ENCODE data around the gene PIK3R1. TPM values are rescaled to one million over a fixed set of nuclear protein-coding genes. Genes with fewer than 3 reads are reported as not detected.

Gene PIK3R1
- total RNA-seq, 2 donors from 2014 or later: 46.5 to 74.2 TPM

- DNase-seq (peak; percentile 29 to 33), ATAC-seq (replicated peaks in 1 of 2) (peak; percentile 93 to 96)
- Mint-ChIP-seq H3K4me3 (no peak overlapping the region), H3K9me3 (peaks cover 8 to 9% of the 10 kb centered on the region in 2 donors), H3K27ac (no peak overlapping the region), H3K27me3 (ENCODE audit: low read depth) (no peaks in the 10 kb centered on the region), H3K36me3 (ENCODE audit: insufficient read depth in 2 of 2) (peaks cover 0 to 5% of the 10 kb centered on the region in 2 donors), H3K4me1 (ENCODE audit: low read depth) (peaks cover 21% of the 10 kb centered on the region)
These were observed 127.9 kb downstream of the PIK3R1 start for GRCh38 chr5:68343421-68343826.

DNA sequence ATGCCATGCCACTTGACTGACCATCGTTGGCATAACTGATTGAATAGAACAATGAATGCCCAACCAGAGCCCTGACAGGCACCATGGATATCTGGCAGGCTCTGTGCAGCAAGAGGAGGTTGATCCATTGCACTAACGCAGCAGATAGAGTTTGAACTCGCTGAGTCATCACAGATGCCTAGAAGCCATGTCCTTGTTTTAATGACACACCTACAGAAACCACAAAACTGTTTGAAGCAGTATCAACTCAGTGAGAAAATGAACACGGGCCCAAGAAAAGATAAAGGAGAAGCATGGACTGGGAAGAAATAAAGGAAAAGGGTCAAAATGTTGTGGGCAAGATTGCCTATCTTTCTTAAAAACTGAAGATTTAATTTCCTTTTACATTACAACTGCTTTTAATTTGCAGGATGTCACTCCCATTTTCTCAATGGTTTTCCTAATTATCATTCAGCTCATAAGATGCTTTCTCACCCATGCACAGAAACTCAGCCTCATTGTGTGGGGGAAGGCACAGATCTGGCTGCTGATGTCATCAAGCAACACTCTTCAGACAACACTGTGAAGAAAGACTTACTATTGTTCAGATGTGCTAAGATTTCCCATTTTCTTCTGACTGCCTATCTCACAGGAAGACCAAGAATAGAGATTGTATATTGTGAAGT is 129.0 kb downstream of the PIK3R1 start:
- Mint-ChIP-seq H3K36me3 (ENCODE audit: insufficient read depth in 2 of 2) (peaks cover 0 to 5% of the 10 kb centered on the region in 2 donors), H3K27me3 (ENCODE audit: low read depth) (no peaks in the 10 kb centered on the region), H3K9me3 (peaks cover 8 to 9% of the 10 kb centered on the region in 2 donors), H3K4me3 (peak overlapping the region; percentile 1 to 4), H3K4me1 (ENCODE audit: low read depth) (peaks cover 21% of the 10 kb centered on the region), H3K27ac (no peak overlapping the region)
- peak; percentile 47 to 69 for ATAC-seq (replicated peaks in 1 of 2)
- peak; percentile 16 to 21 for DNase-seq

DNA sequence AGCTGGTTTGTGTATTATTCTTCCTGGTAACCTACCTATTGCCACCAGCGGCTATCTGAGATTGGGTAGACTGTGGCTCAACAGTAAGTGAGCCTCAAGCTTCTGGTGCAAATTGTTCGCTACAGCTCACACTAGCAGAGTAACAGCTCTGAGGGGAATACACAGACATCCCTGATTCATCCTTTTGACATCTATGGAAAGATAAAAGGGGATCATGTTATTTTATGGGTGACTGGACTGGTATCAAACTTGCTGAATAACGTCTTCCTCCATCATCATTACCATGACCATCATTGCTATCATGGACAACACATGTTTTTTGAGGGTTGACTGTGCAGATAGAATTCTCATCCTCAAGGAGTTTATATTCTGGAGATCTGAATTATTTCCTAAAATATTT is 129.6 kb downstream of the PIK3R1 start:
- Mint-ChIP-seq H3K4me3 (no peak overlapping the region), H3K9me3 (peaks cover 8 to 9% of the 10 kb centered on the region in 2 donors), H3K36me3 (ENCODE audit: insufficient read depth in 2 of 2) (peaks cover 0 to 5% of the 10 kb centered on the region in 2 donors), H3K4me1 (ENCODE audit: low read depth) (peaks cover 21% of the 10 kb centered on the region), H3K27ac (no peak overlapping the region), H3K27me3 (ENCODE audit: low read depth) (no peaks in the 10 kb centered on the region)
- ATAC-seq (replicated peaks in 1 of 2): no peak
- DNase-seq: no peak

DNA sequence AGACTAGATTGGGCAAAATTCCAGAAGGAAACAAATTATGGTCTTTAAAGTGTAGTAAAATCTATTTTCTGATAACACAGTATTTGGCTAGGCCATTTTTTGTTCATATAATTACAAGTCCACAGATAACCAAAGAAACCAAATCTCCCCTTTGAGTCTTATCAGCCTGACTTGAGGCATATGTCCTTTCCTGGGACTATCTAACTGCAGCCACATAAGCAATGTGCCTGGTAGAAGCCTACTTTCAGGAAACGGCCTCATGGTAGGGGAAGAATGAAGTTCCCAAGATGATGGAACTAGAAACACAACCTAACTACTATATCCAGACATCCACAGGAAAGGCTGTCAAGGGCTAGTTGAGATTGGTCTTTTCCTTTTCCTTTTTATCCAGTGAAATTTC is 130.0 kb downstream of the PIK3R1 start:
- Mint-ChIP-seq H3K27ac (no peak overlapping the region), H3K4me3 (no peak overlapping the region), H3K36me3 (ENCODE audit: insufficient read depth in 2 of 2) (peaks cover 0 to 5% of the 10 kb centered on the region in 2 donors), H3K9me3 (peaks cover 8 to 9% of the 10 kb centered on the region in 2 donors), H3K4me1 (ENCODE audit: low read depth) (peaks cover 21% of the 10 kb centered on the region), H3K27me3 (ENCODE audit: low read depth) (no peaks in the 10 kb centered on the region)
- no peak for DNase-seq
- ATAC-seq (replicated peaks in 1 of 2): no peak

- H3K27ac Mint-ChIP-seq: no peak overlapping the region
- peaks cover 21% of the 10 kb centered on the region for H3K4me1 Mint-ChIP-seq (ENCODE audit: low read depth)
- no peak for DNase-seq
- no peaks in the 10 kb centered on the region for H3K27me3 Mint-ChIP-seq (ENCODE audit: low read depth)
- H3K4me3 Mint-ChIP-seq: no peak overlapping the region
- peaks cover 0 to 5% of the 10 kb centered on the region in 2 donors for H3K36me3 Mint-ChIP-seq (ENCODE audit: insufficient read depth in 2 of 2)
- H3K9me3 Mint-ChIP-seq: peaks cover 8 to 9% of the 10 kb centered on the region in 2 donors
- no peak for ATAC-seq (replicated peaks in 1 of 2)
These were observed 132.0 kb downstream of the PIK3R1 start for GRCh38 chr5:68347536-68347935.

GRCh38 chr5:68348447-68349222 is 133.1 kb downstream of the PIK3R1 start:
- H3K9me3 Mint-ChIP-seq: peaks cover 8 to 9% of the 10 kb centered on the region in 2 donors
- ATAC-seq (replicated peaks in 1 of 2): no peak
- peaks cover 0 to 5% of the 10 kb centered on the region in 2 donors for H3K36me3 Mint-ChIP-seq (ENCODE audit: insufficient read depth in 2 of 2)
- peaks cover 16% of the 10 kb centered on the region for H3K4me1 Mint-ChIP-seq (ENCODE audit: low read depth)
- H3K4me3 Mint-ChIP-seq: no peak overlapping the region
- no peak for DNase-seq
- no peak overlapping the region for H3K27ac Mint-ChIP-seq
- no peaks in the 10 kb centered on the region for H3K27me3 Mint-ChIP-seq (ENCODE audit: low read depth)

DNA sequence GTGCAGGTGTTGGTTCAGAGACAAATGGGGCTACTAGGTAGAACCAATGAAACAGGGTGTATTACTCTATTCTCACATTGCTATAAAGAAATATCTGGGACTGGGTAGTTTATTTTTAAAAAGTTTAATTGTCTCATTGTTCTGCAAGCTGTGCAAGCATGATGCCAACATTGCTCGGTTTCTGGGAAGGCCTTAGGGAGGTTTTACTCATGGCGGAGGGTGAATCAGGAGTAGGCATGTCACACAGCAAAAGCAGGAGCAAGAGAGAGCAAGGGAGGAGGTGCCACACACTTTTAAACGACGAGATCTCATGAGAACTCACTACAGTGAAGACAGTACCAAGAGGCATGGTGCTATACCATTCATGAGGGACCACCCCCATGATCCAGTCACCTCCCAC is 134.6 kb downstream of the PIK3R1 start:
- Mint-ChIP-seq H3K4me1 (ENCODE audit: low read depth) (peaks cover 7% of the 10 kb centered on the region), H3K27ac (no peak overlapping the region), H3K27me3 (ENCODE audit: low read depth) (no peaks in the 10 kb centered on the region), H3K36me3 (ENCODE audit: insufficient read depth in 2 of 2) (peaks cover 0 to 5% of the 10 kb centered on the region in 2 donors), H3K9me3 (peaks cover 8 to 9% of the 10 kb centered on the region in 2 donors), H3K4me3 (no peak overlapping the region)
- ATAC-seq (replicated peaks in 1 of 2): no peak
- DNase-seq: no peak
